Lung (tissue), 12 donors: Measurements from ENCODE around the gene DPP3. TPM values are rescaled to one million over a fixed set of nuclear protein-coding genes. Genes with fewer than 3 reads are reported as not detected.
A peak's percentile ranks its signal among the peaks of the same experiment; 100 is the strongest.

Experiments
- ATAC-seq: fragments of 200-7000 bp; cut with Tn5 transposase; one replicate; pipeline ENCODE4 v1.9.1; 2020; ENCODE audit warnings: moderate number of reproducible peaks; ENCODE audit not compliant: insufficient read depth, low FRiP score
- DNase-seq, 3 donors: peaks; one replicate each; pipeline ENCODE4 v3.0.0-alpha.2; 2013 to 2017
- H3K27ac ChIP-seq, 2 donors: one replicate each; pipeline ENCODE4 v1.5.1; 2013; ENCODE audit warnings: mild to moderate bottlenecking in 2 of 2, moderate library complexity in 2 of 2, control low read depth in 1 of 2, inconsistent platforms in 1 of 2, low read depth in 1 of 2, low read length in 1 of 2
- H3K27me3 ChIP-seq, 3 donors: one replicate each; pipeline ENCODE4 v1.5.1; 2013; ENCODE audit warnings: low read length in 2 of 3; ENCODE audit not compliant: control insufficient read depth in 3 of 3, insufficient read depth in 3 of 3
- H3K36me3 ChIP-seq, 4 donors: one replicate each; pipeline ENCODE4 v1.5.1; 2013; ENCODE audit warnings: low read length in 4 of 4, mild to moderate bottlenecking in 1 of 4, moderate library complexity in 1 of 4; ENCODE audit not compliant: control insufficient read depth in 4 of 4, insufficient read depth in 4 of 4
- H3K4me1 ChIP-seq, 5 donors: one replicate each; pipeline ENCODE4 v1.5.1; 2013; ENCODE audit warnings: low read length in 5 of 5, mild to moderate bottlenecking in 2 of 5, moderate library complexity in 1 of 5; ENCODE audit not compliant: control insufficient read depth in 5 of 5, insufficient read depth in 5 of 5
- H3K4me3 ChIP-seq: one replicate; pipeline ENCODE4 v1.5.1; 2013; ENCODE audit warnings: mild to moderate bottlenecking, control low read depth, moderate library complexity
- H3K9ac ChIP-seq, 2 donors: one replicate each; pipeline ENCODE4 v1.5.1; 2013; ENCODE audit warnings: low read length in 2 of 2, control low read depth in 1 of 2; ENCODE audit not compliant: insufficient read depth in 1 of 2
- H3K9me3 ChIP-seq, 4 donors: one replicate each; pipeline ENCODE4 v1.5.1; 2013; ENCODE audit warnings: low read length in 3 of 4, mild to moderate bottlenecking in 1 of 4, moderate library complexity in 1 of 4; ENCODE audit not compliant: control insufficient read depth in 4 of 4, insufficient read depth in 3 of 4
- WGBS, 2 donors: extraction: QIAGEN DNeasy Blood & Tissue Kit; methylation state at CpG; one replicate each; pipeline ENCODE4 v1.1.7; 2013; 5-methylcytosine and 5-hydroxymethylcytosine counted together
- polyA plus RNA-seq, 2 donors: library from polyadenylated mRNA; stranded (reverse); fragments of 200-250 nt; gene quantifications; one replicate each; pipeline ENCODE4 v1.2.1, GENCODE V29; 2013
- total RNA-seq, 2 donors: library from RNA; depleted of rRNA in 1 of 2; stranded (reverse); fragments of >200 nt in 1 of 2; gene quantifications; one replicate each; pipeline ENCODE4 v1.2.1, GENCODE V29; 2014 to 2021
- TF ChIP-seq, protein P1 (sequence below): IDR thresholded peaks from 2 replicates; pipeline ENCODE4 v1.5.1; 2012; ENCODE audit warnings: mild to moderate bottlenecking; ENCODE audit errors: control extremely low read depth, extremely low read depth
- donor health status: control.
- donor health status: control.
- donor health status: Bipolar disorder and iron deficiency.
- donor health status: healthy.
- donor health status: DM: yes; HTN: yes; CAD: no.

Gene DPP3
- total and polyA plus RNA-seq, 4 donors = 25.4 to 76.3 (median 44.7) TPM

DNA sequence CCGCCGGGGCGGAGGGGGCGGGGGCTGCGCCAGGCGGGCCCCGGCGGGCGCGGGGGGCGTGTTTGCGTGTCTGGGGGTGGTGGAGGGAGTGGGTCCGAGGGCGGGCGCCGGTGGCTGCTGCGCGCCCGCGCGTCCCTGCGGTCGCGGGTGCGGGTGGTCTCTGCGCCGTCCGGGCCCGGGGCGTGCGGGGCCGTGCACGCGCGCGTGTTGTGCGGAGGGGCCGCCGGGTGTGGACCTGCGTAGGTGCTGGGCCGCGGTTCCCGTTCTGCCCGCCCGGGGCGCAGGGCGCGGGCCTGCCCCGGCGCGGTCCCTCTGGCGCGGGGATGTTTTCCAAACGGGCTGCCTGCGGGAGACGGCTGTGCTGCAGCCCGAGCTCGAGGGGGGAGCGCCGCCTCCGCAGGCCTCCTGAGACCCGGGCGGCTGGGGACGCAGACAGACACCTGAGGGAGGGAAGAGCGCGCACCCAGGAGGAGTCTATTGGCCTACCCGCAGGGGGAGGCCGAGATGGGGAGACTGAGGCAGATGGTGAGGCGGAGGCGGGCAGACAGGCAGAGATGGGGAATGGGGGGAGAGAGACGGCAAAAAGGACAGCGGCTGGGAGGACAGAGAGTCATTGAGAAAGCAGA lies 13.1 kb upstream of the DPP3 start:
- Histone ChIP-seq H3K27ac (peak overlapping the region; percentile 6 to 11), H3K27me3 (no peaks in the 10 kb centered on the region), H3K4me3 (peak overlapping the region; percentile 43), H3K4me1 (peaks cover 0 to 11% (median 6%) of the 10 kb centered on the region in 5 donors), H3K9ac (peak overlapping the region; percentile 27 to 55), H3K9me3 (no peaks in the 10 kb centered on the region), H3K36me3 (peaks cover 0 to 5% (median 2%) of the 10 kb centered on the region in 4 donors)
- TF ChIP-seq, protein P1, sequence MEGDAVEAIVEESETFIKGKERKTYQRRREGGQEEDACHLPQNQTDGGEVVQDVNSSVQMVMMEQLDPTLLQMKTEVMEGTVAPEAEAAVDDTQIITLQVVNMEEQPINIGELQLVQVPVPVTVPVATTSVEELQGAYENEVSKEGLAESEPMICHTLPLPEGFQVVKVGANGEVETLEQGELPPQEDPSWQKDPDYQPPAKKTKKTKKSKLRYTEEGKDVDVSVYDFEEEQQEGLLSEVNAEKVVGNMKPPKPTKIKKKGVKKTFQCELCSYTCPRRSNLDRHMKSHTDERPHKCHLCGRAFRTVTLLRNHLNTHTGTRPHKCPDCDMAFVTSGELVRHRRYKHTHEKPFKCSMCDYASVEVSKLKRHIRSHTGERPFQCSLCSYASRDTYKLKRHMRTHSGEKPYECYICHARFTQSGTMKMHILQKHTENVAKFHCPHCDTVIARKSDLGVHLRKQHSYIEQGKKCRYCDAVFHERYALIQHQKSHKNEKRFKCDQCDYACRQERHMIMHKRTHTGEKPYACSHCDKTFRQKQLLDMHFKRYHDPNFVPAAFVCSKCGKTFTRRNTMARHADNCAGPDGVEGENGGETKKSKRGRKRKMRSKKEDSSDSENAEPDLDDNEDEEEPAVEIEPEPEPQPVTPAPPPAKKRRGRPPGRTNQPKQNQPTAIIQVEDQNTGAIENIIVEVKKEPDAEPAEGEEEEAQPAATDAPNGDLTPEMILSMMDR = no peak
- no peak for ATAC-seq
- WGBS, 2 donors = 2% methylated on average over 43 to 72 of the region's 72 CpGs
- peak; percentile 31 to 49 (median 42) for DNase-seq

DNA sequence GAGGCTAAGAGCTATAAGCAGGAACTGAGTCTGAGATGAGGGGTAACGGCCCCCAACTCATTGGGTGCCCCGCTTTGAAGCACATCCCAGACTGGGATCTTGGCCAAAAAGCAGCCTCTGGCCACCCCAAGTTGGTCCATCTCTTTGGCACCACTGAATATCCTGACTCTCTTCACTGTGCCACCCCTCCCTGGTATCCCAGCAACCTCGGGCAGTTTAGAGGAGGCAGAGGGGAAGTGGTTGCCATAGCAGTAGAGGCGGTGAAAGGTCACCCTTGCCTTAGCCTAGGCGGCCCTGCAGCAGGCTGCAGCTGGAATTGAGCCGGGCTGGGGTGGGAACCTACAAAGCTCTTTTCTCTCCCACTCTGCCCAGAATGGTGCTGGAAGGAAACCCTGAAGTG lies 12.5 kb upstream of the DPP3 start:
- peak; percentile 31 to 40 (median 32) for DNase-seq
- H3K36me3 ChIP-seq = peaks cover 0 to 8% (median 6%) of the 10 kb centered on the region in 4 donors
- no peak overlapping the region for H3K27ac ChIP-seq
- peak overlapping the region; percentile 43 for H3K4me3 ChIP-seq
- TF ChIP-seq, protein P1 = no peak
- peaks cover 0 to 11% (median 6%) of the 10 kb centered on the region in 5 donors for H3K4me1 ChIP-seq
- no peak for ATAC-seq
- H3K9me3 ChIP-seq = no peaks in the 10 kb centered on the region
- whole genome bisulfite sequencing, 2 donors = 38 to 41% methylated on average over 6 of the region's 6 CpGs
- no peaks in the 10 kb centered on the region for H3K27me3 ChIP-seq
- H3K9ac ChIP-seq = peak overlapping the region; percentile 27 to 55

DNA sequence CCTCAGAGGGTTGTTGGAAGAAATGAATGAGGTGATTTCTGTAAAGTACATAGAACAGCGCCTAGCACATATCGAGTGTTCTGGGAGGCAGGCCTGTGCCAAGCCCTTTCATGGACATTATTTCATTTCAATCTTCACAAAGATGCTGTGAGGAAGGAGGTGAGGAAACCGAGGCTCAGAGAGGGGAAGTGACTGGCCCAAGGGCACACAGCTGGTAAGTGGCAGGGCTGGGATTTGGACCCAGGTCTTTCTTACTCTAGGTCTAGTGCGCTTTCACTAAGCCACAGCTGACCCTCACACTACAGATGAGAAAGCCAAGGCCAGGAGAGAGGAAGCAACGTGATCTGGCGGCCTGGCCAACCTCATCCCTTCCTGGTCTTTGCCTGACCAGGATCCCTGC lies 11.5 kb upstream of the DPP3 start:
- DNase-seq (no peak), ATAC-seq (no peak)
- H3K4me3 ChIP-seq = no peak overlapping the region
- no peaks in the 10 kb centered on the region for H3K9me3 ChIP-seq
- H3K9ac ChIP-seq = no peak overlapping the region
- H3K27me3 ChIP-seq = no peaks in the 10 kb centered on the region
- H3K27ac ChIP-seq = no peak overlapping the region
- peaks cover 0 to 9% (median 8%) of the 10 kb centered on the region in 4 donors for H3K36me3 ChIP-seq
- H3K4me1 ChIP-seq = peaks cover 0 to 11% (median 6%) of the 10 kb centered on the region in 5 donors
- TF ChIP-seq, protein P1 = no peak
- 74 to 83% methylated on average over 6 of the region's 6 CpGs for WGBS, 2 donors
